Suprapubic skin (tissue), 4 donors: Measurements from ENCODE around the gene GRIP2. TPM values are rescaled to one million over a fixed set of nuclear protein-coding genes. Genes with fewer than 3 reads are reported as not detected.

Experiments used
- DNase-seq, 2 donors: peaks; one replicate each; pipeline ENCODE4 v3.0.0-alpha.2; 2019; ENCODE audit warnings: low spot score in 2 of 2
- H3K27ac ChIP-seq: fragments of 200-600 bp; sonication (generic); one replicate; pipeline ENCODE4 v1.5.1; 2019
- H3K27me3 ChIP-seq: fragments of 200-600 bp; sonication (generic); one replicate; pipeline ENCODE4 v1.5.1; 2019
- H3K36me3 ChIP-seq: fragments of 200-600 bp; sonication (generic); one replicate; pipeline ENCODE4 v1.5.1; 2019
- H3K4me1 ChIP-seq: fragments of 200-600 bp; sonication (generic); one replicate; pipeline ENCODE4 v1.5.1; 2019
- H3K4me3 ChIP-seq: fragments of 200-600 bp; sonication (generic); one replicate; pipeline ENCODE4 v1.5.1; 2019; ENCODE audit warnings: mild to moderate bottlenecking
- H3K9me3 ChIP-seq: fragments of 200-600 bp; sonication (generic); one replicate; pipeline ENCODE4 v1.5.1; 2019
- CTCF ChIP-seq, 2 donors: fragments of 200-600 bp in 1 of 2; fragments of 450-650 bp in 1 of 2; sonication (generic) in 1 of 2; IDR thresholded peaks; one replicate each; pipeline ENCODE4 v1.5.1; 2016 to 2019; ENCODE audit warnings: antibody characterized with exemption in 2 of 2, mild to moderate bottlenecking in 1 of 2, moderate library complexity in 1 of 2
- EP300 ChIP-seq: sonication (generic); formaldehyde crosslinking; IDR thresholded peaks from one replicate; pipeline ENCODE4 v1.6.1; 2017; ENCODE audit warnings: antibody characterized with exemption
- POLR2A ChIP-seq, 2 donors: fragments of 450-650 bp; IDR thresholded peaks; one replicate each; pipeline ENCODE4 v1.6.1; 2017; ENCODE audit warnings: antibody characterized with exemption in 2 of 2, mild to moderate bottlenecking in 2 of 2, moderate library complexity in 2 of 2
- POLR2AphosphoS5 ChIP-seq, 3 donors: sonication (generic); formaldehyde crosslinking; IDR thresholded peaks; one replicate each; pipeline ENCODE4 v1.6.1; 2017; ENCODE audit warnings: antibody characterized with exemption in 3 of 3
- WGBS: methylation state at CpG from one replicate; pipeline ENCODE4 v1.1.5; 2018; 5-methylcytosine and 5-hydroxymethylcytosine counted together
- total RNA-seq, 4 donors: library from RNA; depleted of rRNA; stranded (reverse); fragments of >200 nt; gene quantifications; one replicate each; pipeline ENCODE4 v1.1.0, GENCODE V29; 2016

The GRIP2 gene
- total RNA-seq, 4 donors from 2014 or later: 0.65 to 5.8 (median 3.0) TPM

- no peaks in the 10 kb centered on the region for H3K4me1 ChIP-seq
- no peak for TF ChIP-seq CTCF (IDR thresholded peaks at IDR 0.05)
- no peak for TF ChIP-seq EP300
- TF ChIP-seq POLR2A (IDR thresholded peaks at IDR 0.05): no peak
- no peak for TF ChIP-seq POLR2AphosphoS5 (IDR thresholded peaks at IDR 0.05)
- no peak overlapping the region for H3K27ac ChIP-seq
- DNase-seq: no peak
- no peaks in the 10 kb centered on the region for H3K9me3 ChIP-seq
- H3K27me3 ChIP-seq: peaks cover 31% of the 10 kb centered on the region
- no peaks in the 10 kb centered on the region for H3K36me3 ChIP-seq
- 86% methylated on average over 7 of the region's 7 CpGs for WGBS
- H3K4me3 ChIP-seq: no peak overlapping the region
Observed at GRCh38 chr3:14568269-14568668, 28.1 kb upstream of the GRIP2 start.

- no peaks in the 10 kb centered on the region for H3K9me3 ChIP-seq
- H3K27me3 ChIP-seq: peaks cover 31% of the 10 kb centered on the region
- TF ChIP-seq POLR2A (IDR thresholded peaks at IDR 0.05) (no peak), CTCF (IDR thresholded peaks at IDR 0.05) (no peak), POLR2AphosphoS5 (IDR thresholded peaks at IDR 0.05) (no peak), EP300 (no peak)
- DNase-seq: no peak
- no peaks in the 10 kb centered on the region for H3K4me1 ChIP-seq
- no peak overlapping the region for H3K27ac ChIP-seq
- H3K4me3 ChIP-seq: no peak overlapping the region
- 66% methylated on average over 2 of the region's 2 CpGs for WGBS
- no peaks in the 10 kb centered on the region for H3K36me3 ChIP-seq
Observed at GRCh38 chr3:14566812-14567211, 26.7 kb upstream of the GRIP2 start.

DNA sequence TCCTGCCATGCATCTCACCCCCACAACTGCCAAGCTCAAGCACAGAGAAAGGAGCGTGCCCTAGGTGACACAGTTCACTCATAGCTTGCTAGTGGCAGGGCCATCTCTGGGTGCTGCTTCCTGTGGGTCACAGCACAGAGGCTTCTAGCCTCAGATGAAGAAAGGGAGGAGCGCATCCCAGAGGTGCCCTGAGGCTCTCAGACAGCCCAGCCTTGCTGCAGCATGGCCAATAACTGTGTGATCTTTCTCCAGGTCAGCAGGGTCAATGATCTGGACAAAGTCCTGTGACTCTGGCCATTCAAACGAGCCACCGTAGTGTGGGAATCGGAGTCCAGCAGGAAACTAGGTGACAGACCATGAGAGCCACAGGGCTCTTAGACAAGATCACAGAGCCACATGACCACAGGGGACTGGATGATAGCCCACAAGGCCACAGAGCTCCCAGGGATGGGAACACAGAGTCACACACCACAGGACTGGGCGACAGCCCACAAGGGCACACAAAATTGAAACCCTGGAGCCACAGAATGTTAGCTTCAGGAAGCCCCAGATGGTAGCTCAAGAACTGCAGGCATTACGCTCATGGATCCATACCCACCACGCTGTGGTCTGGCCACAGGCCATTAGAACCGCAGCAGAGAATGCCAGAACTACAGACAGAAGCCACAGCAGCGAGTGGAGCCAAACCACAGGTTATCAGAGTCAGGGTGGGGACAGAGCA is 25.9 kb upstream of the GRIP2 start:
- H3K9me3 ChIP-seq: no peaks in the 10 kb centered on the region
- no peak overlapping the region for H3K27ac ChIP-seq
- no peaks in the 10 kb centered on the region for H3K36me3 ChIP-seq
- TF ChIP-seq POLR2A (IDR thresholded peaks at IDR 0.05) (no peak), EP300 (no peak), POLR2AphosphoS5 (IDR thresholded peaks at IDR 0.05) (no peak), CTCF (IDR thresholded peaks at IDR 0.05) (no peak)
- no peak overlapping the region for H3K4me3 ChIP-seq
- DNase-seq: no peak
- no peaks in the 10 kb centered on the region for H3K4me1 ChIP-seq
- WGBS: 77% methylated on average over 7 of the region's 10 CpGs
- peaks cover 32% of the 10 kb centered on the region for H3K27me3 ChIP-seq

DNA sequence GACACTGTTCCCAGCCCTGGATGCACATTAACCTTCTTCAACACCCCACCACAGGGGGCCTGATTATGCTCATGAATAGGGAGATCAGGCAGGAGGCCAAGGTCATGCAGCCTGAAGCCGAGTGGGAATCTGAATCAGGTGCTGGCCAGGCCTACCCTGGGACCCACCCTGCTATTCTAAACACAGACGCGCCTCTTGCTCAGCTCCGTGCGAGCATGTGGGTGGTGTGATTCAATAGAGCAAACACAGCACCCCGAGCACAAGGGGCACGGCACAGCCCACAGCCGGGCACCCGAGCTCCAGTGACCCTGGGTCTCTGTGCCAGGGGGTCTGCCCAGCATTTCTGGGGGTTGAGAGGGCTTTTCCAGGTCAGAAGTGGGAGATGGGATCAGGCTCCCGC is 24.6 kb upstream of the GRIP2 start:
- no peak for TF ChIP-seq POLR2A (IDR thresholded peaks at IDR 0.05)
- no peak for TF ChIP-seq POLR2AphosphoS5 (IDR thresholded peaks at IDR 0.05)
- TF ChIP-seq EP300: no peak
- TF ChIP-seq CTCF (IDR thresholded peaks at IDR 0.05): no peak
- WGBS: 78% methylated on average over 10 of the region's 10 CpGs

DNA sequence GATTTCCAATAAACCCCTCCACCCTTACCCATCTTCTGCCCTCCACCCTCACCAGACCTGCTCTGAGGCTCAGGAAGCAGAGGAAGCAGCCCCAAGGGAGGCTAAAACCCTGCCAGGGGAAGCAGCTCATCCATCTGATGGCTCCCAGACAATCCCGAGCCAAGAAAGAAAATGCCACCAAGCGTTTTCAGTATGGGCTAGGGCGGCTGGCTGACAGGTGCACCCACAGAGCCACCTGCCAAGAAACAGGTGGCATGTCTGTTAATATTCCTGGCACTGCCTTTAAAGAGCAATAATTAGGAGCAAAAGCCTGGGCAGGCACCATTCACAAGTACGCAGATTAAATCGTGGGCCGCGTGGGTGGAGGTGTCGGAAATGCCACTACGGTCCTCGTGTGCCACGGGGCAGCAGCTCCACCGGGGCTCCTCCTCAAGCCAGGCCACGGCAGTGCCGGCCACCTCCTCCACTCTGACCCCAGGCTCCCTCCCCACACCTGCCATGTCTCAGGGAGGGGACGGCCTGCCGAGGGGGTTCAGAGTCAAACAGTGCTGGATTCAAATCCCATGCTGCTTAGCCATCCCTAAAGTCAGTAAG is 23.9 kb upstream of the GRIP2 start:
- no peak for TF ChIP-seq POLR2A (IDR thresholded peaks at IDR 0.05)
- no peak for TF ChIP-seq POLR2AphosphoS5 (IDR thresholded peaks at IDR 0.05)
- TF ChIP-seq CTCF (IDR thresholded peaks at IDR 0.05): no peak
- TF ChIP-seq EP300: no peak
- 46% methylated on average over 13 of the region's 16 CpGs for WGBS
- Histone ChIP-seq H3K4me1 (no peaks in the 10 kb centered on the region), H3K27ac (no peak overlapping the region), H3K4me3 (no peak overlapping the region), H3K27me3 (peaks cover 24% of the 10 kb centered on the region), H3K9me3 (no peaks in the 10 kb centered on the region), H3K36me3 (no peaks in the 10 kb centered on the region)
- DNase-seq: no peak

More for the DNA sequence above, 24.6 kb upstream of the GRIP2 start:
- no peak overlapping the region for H3K4me3 ChIP-seq
- DNase-seq: no peak
- peaks cover 31% of the 10 kb centered on the region for H3K27me3 ChIP-seq
- H3K4me1 ChIP-seq: no peaks in the 10 kb centered on the region
- H3K9me3 ChIP-seq: no peaks in the 10 kb centered on the region
- H3K36me3 ChIP-seq: no peaks in the 10 kb centered on the region
- H3K27ac ChIP-seq: no peak overlapping the region
